ENCODE results near the gene ISG20L2.

DNA sequence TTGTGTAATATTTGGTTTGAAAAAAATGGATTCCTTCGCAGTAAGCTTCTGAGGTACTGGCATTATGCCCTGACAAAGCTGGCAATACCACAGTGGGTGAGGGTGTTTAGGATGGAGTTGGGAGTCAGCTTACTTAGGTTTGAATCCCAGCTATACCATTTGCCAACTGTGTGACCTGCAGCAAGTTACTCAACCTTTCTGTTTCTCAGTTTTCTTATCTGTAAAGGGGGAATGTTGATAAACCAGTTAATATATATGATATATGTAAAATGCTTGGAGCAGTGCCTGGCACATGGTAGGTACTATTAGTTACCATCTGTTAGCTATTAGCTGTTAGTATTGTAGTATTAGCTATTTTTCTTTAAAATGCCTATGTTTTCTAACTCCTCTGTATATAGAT, 27.8 kb upstream of the ISG20L2 start:
- TF ChIP-seq, protein P1, sequence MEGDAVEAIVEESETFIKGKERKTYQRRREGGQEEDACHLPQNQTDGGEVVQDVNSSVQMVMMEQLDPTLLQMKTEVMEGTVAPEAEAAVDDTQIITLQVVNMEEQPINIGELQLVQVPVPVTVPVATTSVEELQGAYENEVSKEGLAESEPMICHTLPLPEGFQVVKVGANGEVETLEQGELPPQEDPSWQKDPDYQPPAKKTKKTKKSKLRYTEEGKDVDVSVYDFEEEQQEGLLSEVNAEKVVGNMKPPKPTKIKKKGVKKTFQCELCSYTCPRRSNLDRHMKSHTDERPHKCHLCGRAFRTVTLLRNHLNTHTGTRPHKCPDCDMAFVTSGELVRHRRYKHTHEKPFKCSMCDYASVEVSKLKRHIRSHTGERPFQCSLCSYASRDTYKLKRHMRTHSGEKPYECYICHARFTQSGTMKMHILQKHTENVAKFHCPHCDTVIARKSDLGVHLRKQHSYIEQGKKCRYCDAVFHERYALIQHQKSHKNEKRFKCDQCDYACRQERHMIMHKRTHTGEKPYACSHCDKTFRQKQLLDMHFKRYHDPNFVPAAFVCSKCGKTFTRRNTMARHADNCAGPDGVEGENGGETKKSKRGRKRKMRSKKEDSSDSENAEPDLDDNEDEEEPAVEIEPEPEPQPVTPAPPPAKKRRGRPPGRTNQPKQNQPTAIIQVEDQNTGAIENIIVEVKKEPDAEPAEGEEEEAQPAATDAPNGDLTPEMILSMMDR (IDR thresholded peaks at IDR 0.05; ENCODE audit: poor library complexity) = no peak
- TF ChIP-seq EZH2phosphoT487 (IDR thresholded peaks at IDR 0.05; ENCODE audit: low read depth, severe bottlenecking, unreplicated experiment) = no peak

Data from hepatocyte (in vitro differentiated cells).